GM23248 (cell line): ENCODE measurements around the gene SLC19A1.

ENCODE experiments used
- EZH2 ChIP-seq: fragments of 200-600 bp; sonication (generic); IDR thresholded peaks from 2 replicates; pipeline ENCODE4 v1.6.1; 2018; ENCODE audit warnings: antibody characterized with exemption, mild to moderate bottlenecking; ENCODE audit not compliant: insufficient read depth, poor library complexity, severe bottlenecking
- EZH2phosphoT487 ChIP-seq: fragments of 200-600 bp; sonication (generic); IDR thresholded peaks from 2 replicates; pipeline ENCODE4 v1.6.1; 2018; ENCODE audit warnings: antibody characterized with exemption, moderate library complexity, mild to moderate bottlenecking, low read depth; ENCODE audit not compliant: insufficient read depth

GRCh38 chr21:45568383-45568782 lies 26.1 kb upstream of the SLC19A1 start:
- TF ChIP-seq EZH2 = no peak
- no peak for TF ChIP-seq EZH2phosphoT487
